Activated naive CD8-positive, alpha-beta T cell treated with anti-CD3 and anti-CD28 coated beads, Interleukin-2, amount 50 U/mL, for 24 hours (primary cell): Measurements from ENCODE around the gene ZNF597.
A peak's percentile ranks its signal among the peaks of the same experiment; 100 is the strongest.

Experiments used
- ATAC-seq: fragments of 150-1000 bp; cut with Tn5 transposase; one replicate; pipeline ENCODE4 v1.10.0; 2021
- DNase-seq: peaks from one replicate; pipeline ENCODE4 v3.0.0; 2021
- H3K27ac Mint-ChIP-seq: one replicate; pipeline ENCODE4 v1.8.0; 2021; ENCODE audit warnings: mild to moderate bottlenecking, mixed read lengths
- H3K27me3 Mint-ChIP-seq: one replicate; pipeline ENCODE4 v1.8.0; 2021; ENCODE audit warnings: mixed read lengths
- H3K36me3 Mint-ChIP-seq: one replicate; pipeline ENCODE4 v1.8.0; 2021; ENCODE audit warnings: low read depth, mixed read lengths
- H3K4me1 Mint-ChIP-seq: one replicate; pipeline ENCODE4 v1.8.0; 2021; ENCODE audit warnings: mixed read lengths
- H3K4me3 Mint-ChIP-seq: one replicate; pipeline ENCODE4 v1.8.0; 2021; ENCODE audit warnings: mild to moderate bottlenecking, moderate library complexity, mixed read lengths
- H3K9me3 Mint-ChIP-seq: one replicate; pipeline ENCODE4 v1.8.0; 2021; ENCODE audit warnings: mixed read lengths

ZNF597 gene

DNA sequence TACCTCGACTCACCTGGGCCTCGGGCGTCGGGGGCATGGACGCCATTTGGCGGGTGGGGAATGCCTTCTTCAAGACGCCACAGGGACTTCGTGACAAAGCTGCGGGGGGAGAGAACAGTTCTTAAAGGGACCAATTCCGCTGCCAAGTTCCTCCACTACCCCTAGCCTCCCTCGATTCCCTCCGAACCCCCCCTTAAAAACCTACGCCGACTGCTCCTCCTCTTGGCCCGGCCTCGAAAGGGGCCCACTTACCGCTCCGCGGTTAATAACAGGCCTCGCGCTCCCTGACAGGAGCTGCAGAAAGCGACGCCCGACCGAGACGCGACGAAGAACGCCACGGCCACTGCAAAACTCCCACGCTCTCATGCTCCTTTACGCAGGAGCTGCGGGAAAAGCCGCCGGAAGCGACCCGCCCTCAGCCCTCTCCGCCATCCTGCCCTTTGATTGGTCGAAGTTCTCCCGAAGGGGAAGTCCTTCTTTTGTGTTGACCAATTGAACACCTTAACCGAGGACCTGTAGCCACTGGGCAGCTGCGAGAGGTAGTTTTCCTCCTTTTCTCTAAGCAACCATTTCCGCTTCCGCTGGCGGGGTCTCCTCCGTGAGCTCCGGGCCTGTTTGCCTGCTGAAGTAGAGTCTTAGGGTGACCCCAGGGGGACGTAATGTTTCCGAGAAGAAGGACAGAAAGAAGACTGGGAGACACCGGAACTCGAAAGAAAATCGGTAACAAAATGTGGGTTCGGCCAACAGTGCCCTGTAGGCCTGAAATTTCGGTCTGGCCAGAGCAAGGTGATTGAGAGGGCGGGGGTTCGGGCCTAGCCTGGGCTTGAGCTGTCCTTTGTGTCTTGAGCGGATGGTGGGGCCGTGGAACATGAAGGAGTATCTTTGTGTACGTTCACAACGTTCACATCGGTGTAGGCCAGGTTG lies at the start of gene ZNF597, which contains the start of gene NAA60:
ZNF597 (minus strand) TSS at position 397 of the 924 bp plus-strand sequence; CDS start at position 46, 351 bp downstream.
NAA60 (plus strand) TSS at position 573 of the 924 bp plus-strand sequence. CDS start 32,548 bp downstream, outside the sequence.
- Mint-ChIP-seq H3K27me3 (no peaks in the 10 kb centered on the region), H3K4me1 (peaks cover 30% of the 10 kb centered on the region), H3K27ac (peak within 1 kb of the TSS; percentile 97), H3K4me3 (peak within 1 kb of the TSS; percentile 92), H3K9me3 (peaks cover 12% of the 10 kb centered on the region), H3K36me3 (peaks cover 26% of the 10 kb centered on the region)
- ATAC-seq (peak; percentile 95), DNase-seq (peak; percentile 75)

GRCh38 chr16:3492356-3492755 lies 49.1 kb upstream of the ZNF597 start:
- ATAC-seq = no peak
- Mint-ChIP-seq H3K27ac (no peak overlapping the region), H3K9me3 (no peaks in the 10 kb centered on the region)

GRCh38 chr16:3490911-3491629 lies 47.8 kb upstream of the ZNF597 start:
- H3K27ac Mint-ChIP-seq = no peak overlapping the region

More at GRCh38 chr16:3492356-3492755, 49.1 kb upstream of the ZNF597 start:
- H3K4me3 Mint-ChIP-seq = no peak overlapping the region
- no peaks in the 10 kb centered on the region for H3K36me3 Mint-ChIP-seq
- H3K27me3 Mint-ChIP-seq = no peaks in the 10 kb centered on the region
- no peaks in the 10 kb centered on the region for H3K4me1 Mint-ChIP-seq
- DNase-seq = no peak

DNA sequence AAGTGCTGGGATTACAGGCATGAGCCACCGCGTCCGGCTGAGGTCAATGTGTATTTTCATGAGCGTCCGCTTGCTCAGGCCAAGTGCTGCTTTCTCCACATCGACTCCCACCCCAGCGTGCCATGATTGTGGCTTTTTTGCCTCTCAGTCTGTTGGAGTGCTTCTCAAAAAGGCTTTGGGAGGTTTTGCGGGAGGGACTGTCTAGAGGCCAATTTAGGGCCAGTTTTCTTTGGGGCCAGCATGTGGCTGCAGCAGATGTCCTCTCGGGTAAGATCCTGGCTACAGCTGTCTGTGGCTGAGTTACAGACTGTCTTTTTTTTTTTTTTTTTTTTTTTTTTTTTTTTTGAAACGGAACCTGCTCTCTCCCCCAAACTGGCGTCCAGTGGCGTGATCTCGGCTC lies 45.5 kb upstream of the ZNF597 start:
- no peak for DNase-seq
- Mint-ChIP-seq H3K4me1 (no peaks in the 10 kb centered on the region), H3K27me3 (no peaks in the 10 kb centered on the region), H3K36me3 (no peaks in the 10 kb centered on the region), H3K27ac (no peak overlapping the region), H3K4me3 (no peak overlapping the region), H3K9me3 (no peaks in the 10 kb centered on the region)
- ATAC-seq = no peak

More at GRCh38 chr16:3490911-3491629, 47.8 kb upstream of the ZNF597 start:
- Mint-ChIP-seq H3K9me3 (no peaks in the 10 kb centered on the region), H3K27me3 (no peaks in the 10 kb centered on the region), H3K4me3 (no peak overlapping the region), H3K36me3 (no peaks in the 10 kb centered on the region), H3K4me1 (no peaks in the 10 kb centered on the region)
- no peak for ATAC-seq
- DNase-seq = no peak

DNA sequence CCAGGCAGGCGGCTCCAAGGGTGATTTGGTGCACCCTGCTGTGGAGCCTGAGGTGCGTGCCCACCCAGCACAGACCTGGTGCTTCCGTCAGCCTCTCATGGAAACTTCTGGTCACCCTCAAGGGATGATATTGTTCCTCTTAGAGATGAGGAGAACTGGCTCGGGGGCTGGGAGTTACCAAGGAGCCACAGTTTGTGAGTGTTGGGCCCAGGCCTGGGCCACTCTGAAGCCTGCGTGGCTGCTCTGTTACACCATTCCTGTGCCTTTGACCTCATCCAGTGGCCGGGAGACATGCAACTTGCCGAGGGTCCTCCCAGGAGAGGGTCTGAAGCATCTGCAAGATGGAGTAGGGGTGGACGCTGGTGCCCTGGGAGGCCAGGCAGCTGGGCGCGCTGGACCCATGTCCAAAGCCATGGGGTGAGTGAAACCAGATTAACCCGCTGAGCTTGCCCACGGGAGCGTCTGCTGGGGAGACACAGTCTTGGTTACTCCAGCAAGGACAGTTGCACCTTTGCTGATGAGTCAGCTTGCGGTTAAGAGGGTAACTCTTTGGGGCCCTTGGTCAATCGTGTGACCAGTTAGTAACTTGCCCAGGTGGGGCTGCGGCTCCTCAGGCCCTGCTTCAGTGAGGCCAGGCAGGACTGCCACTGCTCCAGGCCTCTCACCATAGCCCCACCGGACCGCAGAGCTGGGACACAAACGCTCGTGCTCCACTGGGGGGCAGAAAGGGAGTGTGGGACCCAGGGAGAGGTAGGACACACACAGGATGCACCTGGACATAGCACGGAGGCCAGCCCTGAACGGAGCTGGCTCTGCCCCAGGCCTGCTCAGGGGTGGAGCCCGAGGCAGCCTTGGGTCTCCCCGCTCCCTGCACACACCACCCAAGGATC lies 44.5 kb upstream of the ZNF597 start:
- Mint-ChIP-seq H3K27ac (no peak overlapping the region), H3K9me3 (no peaks in the 10 kb centered on the region), H3K27me3 (no peaks in the 10 kb centered on the region), H3K4me3 (no peak overlapping the region), H3K36me3 (peaks cover 10% of the 10 kb centered on the region), H3K4me1 (no peaks in the 10 kb centered on the region)
- no peak for DNase-seq
- peak; percentile 17 for ATAC-seq

- no peak overlapping the region for H3K27ac Mint-ChIP-seq
- H3K4me3 Mint-ChIP-seq = no peak overlapping the region
Observed at GRCh38 chr16:3486506-3487215, 43.4 kb upstream of the ZNF597 start.

GRCh38 chr16:3485821-3486505 lies 42.7 kb upstream of the ZNF597 start:
- Mint-ChIP-seq H3K4me1 (peaks cover under 1% of the 10 kb centered on the region), H3K36me3 (peaks cover 19% of the 10 kb centered on the region), H3K27me3 (no peaks in the 10 kb centered on the region), H3K4me3 (no peak overlapping the region), H3K27ac (no peak overlapping the region), H3K9me3 (no peaks in the 10 kb centered on the region)
- ATAC-seq (no peak), DNase-seq (no peak)

More at GRCh38 chr16:3486506-3487215, 43.4 kb upstream of the ZNF597 start:
- ATAC-seq = no peak
- H3K4me1 Mint-ChIP-seq = no peaks in the 10 kb centered on the region
- no peaks in the 10 kb centered on the region for H3K27me3 Mint-ChIP-seq
- no peak for DNase-seq
- H3K36me3 Mint-ChIP-seq = peaks cover 15% of the 10 kb centered on the region
- H3K9me3 Mint-ChIP-seq = no peaks in the 10 kb centered on the region

- Mint-ChIP-seq H3K4me3 (no peak overlapping the region), H3K4me1 (peaks cover 2% of the 10 kb centered on the region), H3K27me3 (no peaks in the 10 kb centered on the region), H3K9me3 (no peaks in the 10 kb centered on the region), H3K27ac (no peak overlapping the region), H3K36me3 (peaks cover 21% of the 10 kb centered on the region)
- ATAC-seq (no peak), DNase-seq (no peak)
Observed at GRCh38 chr16:3485097-3485745, 41.9 kb upstream of the ZNF597 start.

DNA sequence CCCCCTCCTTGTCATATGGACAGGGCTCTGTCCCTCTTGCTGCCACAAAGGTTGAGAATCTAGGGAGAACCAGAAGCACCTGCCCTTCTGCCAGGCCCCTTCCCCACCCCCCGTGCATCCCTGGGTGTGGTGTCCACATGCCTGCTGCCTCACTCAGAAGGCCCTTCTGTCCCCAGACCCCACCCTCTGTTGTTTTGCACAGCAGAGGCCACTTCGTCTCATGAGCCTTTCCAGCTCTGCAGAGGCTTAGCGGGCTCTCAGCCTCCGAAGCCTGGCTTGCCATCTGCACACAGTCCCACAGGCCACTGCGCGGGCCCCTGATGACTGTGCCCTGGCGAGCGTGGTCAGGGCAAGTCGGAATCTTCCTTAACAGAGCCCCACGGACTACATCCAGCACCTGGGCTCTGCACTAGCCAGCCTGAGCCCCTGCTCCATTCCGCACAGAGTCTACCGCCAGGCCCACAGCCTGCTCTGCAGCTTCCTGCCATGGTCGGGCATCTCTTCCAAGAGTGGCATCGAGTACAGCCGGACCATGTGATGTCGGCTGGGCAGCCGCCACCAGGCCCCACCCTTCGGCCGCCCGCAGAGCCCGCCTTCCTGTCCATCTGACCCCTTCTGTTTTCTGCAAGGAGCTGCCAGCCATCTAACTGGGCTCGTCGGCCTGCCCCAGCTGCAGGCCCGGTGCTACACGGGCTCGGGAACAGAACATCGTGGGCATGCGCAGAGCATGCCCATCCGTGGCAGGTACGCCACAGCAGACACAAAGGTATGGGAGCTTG lies 41.2 kb upstream of the ZNF597 start:
- no peaks in the 10 kb centered on the region for H3K9me3 Mint-ChIP-seq
- no peaks in the 10 kb centered on the region for H3K27me3 Mint-ChIP-seq
- ATAC-seq = no peak
- peaks cover 8% of the 10 kb centered on the region for H3K4me1 Mint-ChIP-seq
- H3K36me3 Mint-ChIP-seq = peaks cover 24% of the 10 kb centered on the region
- DNase-seq = no peak
- H3K27ac Mint-ChIP-seq = no peak overlapping the region
- no peak overlapping the region for H3K4me3 Mint-ChIP-seq

DNA sequence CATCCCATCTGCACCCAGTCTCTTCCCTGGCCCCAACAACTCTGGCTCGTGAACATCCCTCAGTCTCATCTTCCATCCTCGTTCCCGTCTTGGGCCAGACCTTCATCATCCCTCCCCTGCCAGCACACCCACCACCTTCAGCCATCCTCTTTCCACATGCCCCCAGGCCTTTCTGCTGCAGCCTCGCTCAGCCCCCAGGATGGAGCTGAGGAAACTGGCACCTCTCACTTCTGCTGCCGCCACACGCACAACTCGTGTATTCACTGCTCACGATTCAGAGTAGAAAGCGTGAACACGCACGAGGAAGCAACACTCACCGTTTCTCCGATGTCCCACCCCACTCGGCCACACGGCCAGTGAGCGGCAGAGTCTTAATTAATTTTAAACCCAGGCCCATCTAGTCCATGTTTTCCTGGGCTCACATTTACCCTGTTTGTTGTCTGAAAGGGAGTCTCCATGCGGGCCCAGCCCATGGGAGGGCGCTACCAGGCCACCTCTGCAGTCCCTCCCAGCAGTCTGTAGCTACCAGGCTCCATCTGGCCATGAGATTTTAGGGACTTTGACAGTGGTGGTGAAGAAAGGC lies 39.4 kb upstream of the ZNF597 start:
- no peak for DNase-seq
- no peaks in the 10 kb centered on the region for H3K27me3 Mint-ChIP-seq
- no peak for ATAC-seq
- peak overlapping the region; percentile 53 for H3K27ac Mint-ChIP-seq
- no peaks in the 10 kb centered on the region for H3K9me3 Mint-ChIP-seq
- peaks cover 26% of the 10 kb centered on the region for H3K36me3 Mint-ChIP-seq
- H3K4me1 Mint-ChIP-seq = peaks cover 12% of the 10 kb centered on the region
- no peak overlapping the region for H3K4me3 Mint-ChIP-seq

DNA sequence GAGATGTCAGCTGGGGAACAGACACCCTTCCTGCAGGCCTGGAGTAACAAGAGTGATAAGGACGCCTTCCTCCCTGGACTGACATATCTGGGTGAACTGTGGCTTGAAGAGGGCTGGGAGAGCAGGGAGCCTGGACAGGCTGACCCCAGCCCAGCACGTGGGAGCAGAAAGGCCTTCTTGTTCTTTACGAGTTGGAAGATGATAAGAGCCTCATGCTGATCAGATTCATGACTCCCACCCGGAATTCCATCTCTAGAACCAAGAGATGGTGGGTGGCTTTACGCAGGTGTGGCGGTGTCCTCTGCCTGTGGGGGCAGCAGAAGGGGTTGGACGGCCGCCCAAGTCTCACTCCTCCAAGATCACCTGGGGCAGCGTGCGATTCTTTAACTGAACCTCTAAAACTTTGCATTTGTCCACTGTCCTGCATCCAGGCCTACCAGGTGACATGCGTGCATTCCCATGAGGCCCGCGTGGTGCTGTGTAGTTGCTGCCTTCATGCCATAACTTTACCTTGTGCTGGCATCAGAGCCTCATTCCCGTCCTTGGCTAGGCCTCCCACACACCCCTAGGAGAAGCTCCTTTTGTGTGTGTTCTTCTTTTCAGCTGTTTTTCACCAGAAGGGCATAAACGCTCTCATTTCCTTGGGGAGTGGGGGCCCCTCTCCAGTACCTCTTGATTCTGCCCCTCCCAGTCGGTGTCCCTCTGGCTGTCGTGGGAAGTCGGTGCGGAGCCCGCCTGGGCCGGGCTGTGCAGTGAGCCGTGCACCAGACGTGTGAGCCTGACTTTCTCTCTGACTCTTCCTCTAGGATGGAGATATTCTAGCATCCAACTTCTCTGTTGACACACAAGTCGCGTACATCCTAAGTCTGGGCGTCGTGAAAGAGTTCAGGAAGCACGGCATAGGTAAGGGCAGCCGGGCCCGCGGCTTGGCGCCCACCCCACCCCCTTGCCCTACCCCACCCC lies 38.7 kb upstream of the ZNF597 start:
- H3K9me3 Mint-ChIP-seq = no peaks in the 10 kb centered on the region
- peaks cover 26% of the 10 kb centered on the region for H3K36me3 Mint-ChIP-seq
- H3K27ac Mint-ChIP-seq = no peak overlapping the region
- H3K4me1 Mint-ChIP-seq = peaks cover 12% of the 10 kb centered on the region
- no peak overlapping the region for H3K4me3 Mint-ChIP-seq
- DNase-seq (no peak), ATAC-seq (no peak)
- no peaks in the 10 kb centered on the region for H3K27me3 Mint-ChIP-seq
